Natural killer cell (primary cell): ENCODE results near the gene DIP2A. TPM values are rescaled to one million over a fixed set of nuclear protein-coding genes. Genes with fewer than 3 reads are reported as not detected.
A peak's percentile ranks its signal among the peaks of the same experiment; 100 is the strongest.

Experiments used
- ATAC-seq, 3 donors: fragments of 150-1000 bp in 2 of 3; fragments of 200-7000 bp in 1 of 3; cut with Tn5 transposase; 1 replicate in 1 of 3; 2 replicates in 2 of 3; pipeline ENCODE4 v1.10.0; 2021; ENCODE audit warnings: mild to moderate bottlenecking in 2 of 3, moderate library complexity in 2 of 3
- DNase-seq, 2 donors: peaks; one replicate each; pipeline versions ENCODE4 v3.0.0 to v3.0.0-alpha.2; 2013 to 2021; ENCODE audit warnings: mixed read lengths in 1 of 2
- H3K27ac ChIP-seq: one replicate; pipeline ENCODE4 v1.5.1; 2013; ENCODE audit warnings: mild to moderate bottlenecking, low read length
- H3K27me3 ChIP-seq: one replicate; pipeline ENCODE4 v1.6.1; 2013; ENCODE audit warnings: low read length; ENCODE audit not compliant: control insufficient read depth, insufficient read depth
- H3K36me3 ChIP-seq: one replicate; pipeline ENCODE4 v1.6.1; 2013; ENCODE audit warnings: low read length; ENCODE audit not compliant: control insufficient read depth, insufficient read depth
- H3K4me1 ChIP-seq: one replicate; pipeline ENCODE4 v1.6.1; 2013; ENCODE audit warnings: low read length; ENCODE audit not compliant: control insufficient read depth, insufficient read depth
- H3K4me3 ChIP-seq: one replicate; pipeline ENCODE4 v1.5.1; 2013; ENCODE audit warnings: low read length
- H3K9me3 ChIP-seq: one replicate; pipeline ENCODE4 v1.6.1; 2013; ENCODE audit warnings: low read length; ENCODE audit not compliant: control insufficient read depth, insufficient read depth
- H3K27ac Mint-ChIP-seq, 2 donors: one replicate each; pipeline ENCODE4 v1.8.0; 2022; ENCODE audit warnings: mild to moderate bottlenecking in 2 of 2, mixed read lengths in 2 of 2, moderate library complexity in 1 of 2
- H3K27me3 Mint-ChIP-seq, 2 donors: one replicate each; pipeline ENCODE4 v1.8.0; 2022; ENCODE audit warnings: low read depth in 2 of 2, mixed read lengths in 2 of 2
- H3K36me3 Mint-ChIP-seq: one replicate; pipeline ENCODE4 v1.8.0; 2022; ENCODE audit warnings: mixed read lengths
- H3K4me1 Mint-ChIP-seq, 2 donors: one replicate each; pipeline ENCODE4 v1.8.0; 2022; ENCODE audit warnings: mixed read lengths in 2 of 2
- H3K4me3 Mint-ChIP-seq: one replicate; pipeline ENCODE4 v1.8.0; 2022; ENCODE audit warnings: mild to moderate bottlenecking, moderate library complexity, mixed read lengths
- H3K9me3 Mint-ChIP-seq, 2 donors: one replicate each; pipeline ENCODE4 v1.8.0; 2022; ENCODE audit warnings: mixed read lengths in 2 of 2
- CTCF ChIP-seq: fragments of 200-600 bp; IDR thresholded peaks from one replicate; pipeline ENCODE4 v1.8.0; 2022; ENCODE audit warnings: antibody characterized with exemption
- WGBS: methylation state at CpG from one replicate; pipeline ENCODE4 v1.1.7; 2013; ENCODE audit warnings: missing lambda C conversion rate; ENCODE audit not compliant: insufficient coverage; 5-methylcytosine and 5-hydroxymethylcytosine counted together
- intact Hi-C: fragments of 100-400 bp; cut with micrococcal nuclease; formaldehyde crosslinking; loops from one replicate; pipeline ENCODE4 v1.14.2; 2022
- total RNA-seq, 4 donors: library from RNA; stranded (reverse); fragments of 120-200 nt in 1 of 4; gene quantifications; one replicate each; pipeline versions ENCODE4 v1.2.3 to v1.2.4, GENCODE V29; 2013 to 2022

Gene DIP2A
- total RNA-seq, 3 donors from 2014 or later (not counting 1 experiment from before 2014, with no cell fraction given): 166 to 308 (median 170) TPM

GRCh38 chr21:46605767-46606426 is 147.2 kb downstream of the DIP2A start:
- no peak for TF ChIP-seq CTCF
- H3K27me3 ChIP-seq: no peaks in the 10 kb centered on the region
- Mint-ChIP-seq H3K27me3 (no peaks in the 10 kb centered on the region), H3K4me3 (peak overlapping the region; percentile 78), H3K27ac (peak overlapping the region; percentile 84 to 86), H3K36me3 (no peaks in the 10 kb centered on the region), H3K9me3 (no peaks in the 10 kb centered on the region), H3K4me1 (peaks cover 61 to 77% of the 10 kb centered on the region in 2 donors)
- H3K4me1 ChIP-seq: peaks cover 40% of the 10 kb centered on the region
- DNase-seq: peak; percentile 64 to 73
- 44% methylated on average over 14 of the region's 14 CpGs for WGBS
- intact Hi-C loops: loop anchor here (2.0 kb wide), 1 partner anchor 17 kb away; no protein-coding TSS in a partner anchor
- peaks cover 5% of the 10 kb centered on the region for H3K9me3 ChIP-seq
- H3K4me3 ChIP-seq: no peak overlapping the region
- H3K36me3 ChIP-seq: no peaks in the 10 kb centered on the region
- peak; percentile 91 to 98 (median 91) for ATAC-seq
- peak overlapping the region; percentile 58 for H3K27ac ChIP-seq

GRCh38 chr21:46606427-46606813 is 147.7 kb downstream of the DIP2A start:
- DNase-seq (no peak), ATAC-seq (peak in 2 of 3 donors; percentile 19 to 20)
- Histone ChIP-seq H3K36me3 (no peaks in the 10 kb centered on the region), H3K27ac (peak overlapping the region; percentile 58), H3K4me3 (no peak overlapping the region), H3K27me3 (no peaks in the 10 kb centered on the region), H3K4me1 (peaks cover 40% of the 10 kb centered on the region), H3K9me3 (peaks cover 6% of the 10 kb centered on the region)
- no peak for TF ChIP-seq CTCF
- Mint-ChIP-seq H3K36me3 (no peaks in the 10 kb centered on the region), H3K9me3 (no peaks in the 10 kb centered on the region), H3K27ac (peak overlapping the region; percentile 84 to 86), H3K27me3 (no peaks in the 10 kb centered on the region), H3K4me1 (peaks cover 61 to 74% of the 10 kb centered on the region in 2 donors), H3K4me3 (peak overlapping the region; percentile 78)
- WGBS: 29% methylated on average over 7 of the region's 7 CpGs
- intact Hi-C loops: loop anchor here (2.0 kb wide), 1 partner anchor 16 kb away; no protein-coding TSS in a partner anchor

- no peaks in the 10 kb centered on the region for H3K36me3 ChIP-seq
- peaks cover 6% of the 10 kb centered on the region for H3K9me3 ChIP-seq
- Mint-ChIP-seq H3K27ac (peak overlapping the region in 1 of 2 donors; percentile 86), H3K4me3 (no peak overlapping the region), H3K9me3 (no peaks in the 10 kb centered on the region), H3K4me1 (peaks cover 61 to 67% of the 10 kb centered on the region in 2 donors), H3K36me3 (no peaks in the 10 kb centered on the region), H3K27me3 (no peaks in the 10 kb centered on the region)
- intact Hi-C loops: loop anchor here (2.0 kb wide), 1 partner anchor 15 kb away; no protein-coding TSS in a partner anchor
- TF ChIP-seq CTCF: no peak
- H3K4me3 ChIP-seq: no peak overlapping the region
- H3K4me1 ChIP-seq: peaks cover 40% of the 10 kb centered on the region
- DNase-seq: no peak
- H3K27ac ChIP-seq: no peak overlapping the region
- no peaks in the 10 kb centered on the region for H3K27me3 ChIP-seq
- WGBS: no CpG with 5 or more reads among the region's 2 CpGs
- ATAC-seq: no peak
These were observed 148.9 kb downstream of the DIP2A start for GRCh38 chr21:46607636-46608035.
